Frontal cortex (tissue), 4 donors: ENCODE results near the gene MED27. TPM values are rescaled to one million over a fixed set of nuclear protein-coding genes. Genes with fewer than 3 reads are reported as not detected.

Experiments
- DNase-seq, 2 donors: peaks; one replicate each; pipeline ENCODE4 v3.0.0; 2012; ENCODE audit warnings: low spot score in 2 of 2
- FAIRE-seq: peaks from 2 replicates; lab custom pipeline; 2012; peaks lifted over from hg19 to GRCh38; lab: Jason Lieb, UNC
- total RNA-seq: library from RNA; depleted of rRNA; stranded (reverse); fragments of >200 nt; gene quantifications from one replicate; pipeline ENCODE4 v1.2.3, GENCODE V29; 2014
- donor health status: control.
- donor health status: control.
- donor health status: control.

The MED27 gene
- total RNA-seq, 1 donor from 2014 or later = 11.8 TPM

GRCh38 chr9:131848570-131849160, 231.0 kb downstream of the MED27 start:
- DNase-seq = peak in 1 of 2 donors; percentile 48
- FAIRE-seq = no peak

- DNase-seq (no peak), FAIRE-seq (no peak)
Observed at GRCh38 chr9:131847665-131848354, 231.9 kb downstream of the MED27 start.

- DNase-seq (no peak), FAIRE-seq (no peak)
Observed at GRCh38 chr9:131845305-131846298, 234.1 kb downstream of the MED27 start.

- DNase-seq (no peak), FAIRE-seq (no peak)
Observed at GRCh38 chr9:131844745-131845118, 234.9 kb downstream of the MED27 start.

GRCh38 chr9:131843989-131844744, 235.5 kb downstream of the MED27 start:
- FAIRE-seq (no peak), DNase-seq (no peak)

GRCh38 chr9:131841765-131842318, 237.8 kb downstream of the MED27 start:
- DNase-seq (no peak), FAIRE-seq (no peak)

GRCh38 chr9:131840751-131841702, 238.6 kb downstream of the MED27 start:
- FAIRE-seq = no peak
- no peak for DNase-seq

GRCh38 chr9:131840220-131840619, 239.4 kb downstream of the MED27 start:
- FAIRE-seq (no peak), DNase-seq (no peak)

- DNase-seq (no peak), FAIRE-seq (no peak)
Observed at GRCh38 chr9:131839281-131840084, 240.2 kb downstream of the MED27 start.

GRCh38 chr9:131838530-131839280, 241.0 kb downstream of the MED27 start:
- no peak for FAIRE-seq

GRCh38 chr9:131837836-131838235, 241.8 kb downstream of the MED27 start:
- DNase-seq = no peak
- FAIRE-seq = no peak

More at GRCh38 chr9:131838530-131839280, 241.0 kb downstream of the MED27 start:
- DNase-seq = no peak

GRCh38 chr9:131837316-131837715, 242.4 kb downstream of the MED27 start:
- DNase-seq (no peak), FAIRE-seq (no peak)

- FAIRE-seq (no peak), DNase-seq (no peak)
Observed at GRCh38 chr9:131836607-131837315, 242.9 kb downstream of the MED27 start.

GRCh38 chr9:131836021-131836420, 243.6 kb downstream of the MED27 start:
- DNase-seq = no peak
- no peak for FAIRE-seq

GRCh38 chr9:131835151-131835910, 244.3 kb downstream of the MED27 start:
- DNase-seq (peak in 1 of 2 donors; percentile 58), FAIRE-seq (no peak)

- DNase-seq (no peak), FAIRE-seq (no peak)
Observed at GRCh38 chr9:131834721-131835120, 244.9 kb downstream of the MED27 start.
